ENCODE measurements around the gene FKBP1B.
"Not testable (repeated sequence)": the region's sequence is repeated elsewhere in the genome, so short reads cannot be mapped to it uniquely, and the experiment has no call there.

The FKBP1B gene

DNA sequence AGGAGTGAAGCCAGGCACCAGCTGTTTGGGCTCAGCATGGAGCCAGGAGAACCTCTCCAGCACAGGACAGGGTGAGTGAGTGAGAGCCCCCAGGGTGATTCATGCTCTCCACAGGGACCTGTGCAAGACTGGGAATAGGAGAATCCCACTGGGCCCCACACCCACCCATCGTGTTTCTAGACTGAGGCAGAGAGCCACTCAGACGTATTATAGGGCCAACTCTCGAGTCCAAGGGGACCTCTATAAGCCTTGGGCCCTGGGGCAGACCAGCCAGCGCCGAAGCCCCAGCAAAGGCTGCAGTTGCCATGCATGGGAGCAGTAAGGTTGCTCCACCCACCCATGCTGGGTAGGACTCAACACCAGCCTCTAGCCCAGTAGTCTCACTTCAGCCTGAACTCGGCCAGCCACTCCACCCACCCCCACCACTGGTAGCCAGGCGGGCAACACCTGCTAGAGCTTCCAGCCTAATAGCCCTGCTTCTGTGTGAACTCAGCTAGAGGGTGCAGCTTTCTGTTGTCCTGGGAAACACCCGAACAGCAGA, 54.6 kb downstream of the FKBP1B start:
- DNase-seq (ENCODE audit: low read depth), result no peak

DNA sequence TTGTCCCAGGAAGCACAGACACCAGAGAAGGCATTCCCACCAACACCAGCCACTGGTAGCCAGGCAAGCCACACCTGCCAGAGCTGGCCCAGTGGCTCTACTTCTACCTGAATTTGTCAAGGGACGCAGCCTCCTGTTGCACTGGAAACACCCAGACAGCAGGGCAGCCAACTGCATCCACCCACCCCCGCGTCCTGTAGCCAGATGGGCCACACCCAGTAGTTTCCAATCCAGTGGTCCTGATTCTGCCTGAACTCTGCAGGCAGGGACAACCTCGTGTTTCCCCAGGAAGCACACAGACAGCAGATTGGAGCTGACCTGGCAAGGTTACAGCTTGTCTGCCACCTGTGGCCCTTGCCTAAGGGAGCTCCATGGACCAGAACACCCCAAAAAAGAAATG, 55.4 kb downstream of the FKBP1B start:
- DNase-seq (ENCODE audit: low read depth), result no peak

DNA sequence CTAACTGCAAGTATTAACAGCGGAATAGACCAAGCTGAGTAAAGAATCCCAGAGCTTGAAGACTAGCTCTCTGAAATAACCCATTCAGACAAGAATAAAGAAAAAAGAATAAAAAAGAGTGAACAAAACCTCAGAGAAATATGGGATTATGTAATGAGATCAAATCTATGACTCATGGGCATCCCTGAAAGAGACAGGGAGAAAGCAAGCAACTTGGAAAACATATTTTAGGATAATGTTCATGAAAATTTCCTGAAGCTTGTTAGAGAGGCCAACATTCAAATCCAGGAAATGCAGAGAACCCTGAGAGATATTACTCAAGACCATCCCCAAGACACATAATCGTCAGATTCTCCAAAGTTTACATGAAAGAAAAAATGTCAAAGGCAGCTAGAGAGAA, 56.3 kb downstream of the FKBP1B start:
- DNase-seq (ENCODE audit: low read depth), result no peak

DNA sequence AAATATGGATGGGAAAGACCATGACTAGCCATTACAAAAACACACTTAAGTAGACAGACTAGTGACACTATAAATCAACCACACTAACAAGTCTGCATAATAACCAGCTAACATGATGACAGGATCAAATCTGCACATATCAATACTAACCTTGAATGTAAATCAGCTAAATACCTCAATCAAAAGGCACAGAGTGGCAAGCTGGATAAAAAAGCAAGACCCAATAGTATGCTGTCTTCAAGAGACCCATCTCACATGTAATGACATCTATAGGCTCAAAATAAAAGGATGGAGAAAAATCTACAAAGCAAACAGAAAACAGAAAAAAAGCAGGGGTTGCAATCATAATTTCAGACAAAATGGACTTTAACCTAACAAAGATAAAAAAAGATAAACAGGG, 57.2 kb downstream of the FKBP1B start:
- DNase-seq (ENCODE audit: low read depth), result no peak

DNA sequence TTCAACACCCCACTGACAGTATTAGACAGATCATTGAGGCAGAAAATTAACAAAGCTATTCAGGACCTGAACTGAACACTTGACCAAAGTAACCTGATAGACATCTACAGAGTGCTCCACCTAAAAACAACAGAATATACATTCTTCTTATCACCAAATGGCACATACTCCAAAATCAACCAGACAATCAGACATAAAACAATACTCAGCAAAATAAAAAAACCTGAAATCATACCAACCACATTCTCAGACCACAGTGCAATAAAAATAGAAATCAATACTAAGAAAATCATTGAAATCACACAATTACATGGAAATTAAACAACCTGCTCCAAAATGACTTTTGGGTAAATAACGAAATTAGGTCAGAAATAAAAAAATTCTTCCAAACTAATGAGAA, 57.8 kb downstream of the FKBP1B start:
- no peak for DNase-seq (ENCODE audit: low read depth)

DNA sequence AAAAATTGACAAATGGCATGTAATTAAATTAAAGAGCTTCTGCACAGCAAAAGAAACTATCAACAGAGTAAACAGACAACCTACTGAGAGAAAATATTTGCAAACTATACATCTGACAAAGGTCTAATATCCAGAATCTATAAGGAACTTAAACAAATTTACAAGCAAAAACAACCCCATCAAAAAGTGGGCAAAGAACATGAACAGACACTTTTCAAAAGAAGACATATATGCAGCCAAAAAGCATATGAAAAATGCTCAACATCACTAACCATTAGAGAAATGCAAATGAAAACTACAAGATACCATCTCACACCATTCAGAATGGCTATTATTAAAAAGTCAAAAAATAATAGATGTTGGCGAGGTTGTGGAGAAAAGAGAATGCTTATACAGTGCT, 59.9 kb downstream of the FKBP1B start:
- DNase-seq (ENCODE audit: low read depth), result not testable (repeated sequence)

DNA sequence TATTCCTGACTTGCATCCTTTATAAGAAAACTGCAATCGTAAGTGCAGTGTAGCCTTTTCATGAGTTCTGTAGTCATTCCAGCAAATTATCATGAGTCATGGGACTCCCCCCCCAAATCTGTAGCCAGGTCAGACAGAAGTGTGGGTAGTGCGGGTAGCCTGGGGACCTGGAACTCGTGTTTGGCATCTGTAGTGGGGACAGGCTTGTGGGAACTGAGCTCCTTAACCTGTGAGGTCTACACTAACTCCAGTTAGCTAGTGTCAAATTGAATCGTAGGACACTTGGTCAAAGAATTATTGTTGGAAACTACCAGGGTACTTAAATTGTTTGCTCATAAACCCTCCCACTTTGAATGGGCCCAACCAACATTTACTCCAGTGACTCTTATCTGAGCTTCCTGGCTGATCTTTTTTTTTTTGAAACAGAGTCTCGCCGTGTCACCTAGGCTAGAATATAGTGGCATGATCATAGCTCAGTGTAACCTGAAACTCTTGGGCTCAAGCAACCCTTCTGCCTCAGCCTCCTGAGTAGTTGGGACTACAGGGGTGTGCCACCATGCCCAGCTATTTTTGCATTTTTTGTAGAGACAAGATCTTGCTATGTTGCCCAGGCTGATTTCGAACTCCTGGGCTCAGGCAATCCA, 61.2 kb downstream of the FKBP1B start:
- DNase-seq (ENCODE audit: low read depth), result no peak

DNA sequence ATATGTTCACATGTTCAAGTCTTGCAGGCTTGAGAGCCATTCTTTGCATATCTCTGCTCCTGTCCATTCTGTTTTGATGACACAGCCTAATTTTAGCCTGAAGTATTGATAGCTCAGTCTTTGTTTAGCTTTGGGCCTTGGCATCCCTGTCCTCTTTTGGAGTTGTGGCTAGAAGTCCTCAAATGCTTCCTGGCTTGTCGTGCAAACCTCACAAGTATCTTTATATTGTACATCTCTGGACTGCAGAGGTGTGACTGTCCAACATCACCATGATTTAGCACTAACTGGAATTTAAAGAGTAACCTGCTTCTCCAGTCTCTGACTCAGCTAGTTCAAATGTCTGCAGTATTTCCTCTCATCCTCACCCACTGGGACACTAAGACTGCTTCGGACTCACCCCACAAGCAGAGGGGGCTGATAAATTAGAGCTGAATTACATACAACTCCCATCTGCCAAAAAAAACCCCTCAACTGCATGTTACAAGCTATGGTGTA, 61.9 kb downstream of the FKBP1B start:
- no peak for DNase-seq (ENCODE audit: low read depth)
